Uterus (tissue), 2 donors: Measurements from ENCODE around the gene KIF1B.

Experiments
- POLR2A ChIP-seq, 2 donors: fragments of 450-650 bp; IDR thresholded peaks; one replicate each; pipeline ENCODE4 v1.6.1; 2016; ENCODE audit warnings: antibody characterized with exemption in 2 of 2, mild to moderate bottlenecking in 1 of 2, moderate library complexity in 1 of 2
- TF ChIP-seq, protein P1 (sequence below), 4 experiments: fragments of 200-600 bp in 2 of 4; fragments of 450-650 bp in 2 of 4; sonication (generic) in 2 of 4; IDR thresholded peaks; one replicate each; pipeline ENCODE4 v1.5.1; 2016 to 2019; ENCODE audit warnings: antibody characterized with exemption in 4 of 4, mild to moderate bottlenecking in 2 of 4, moderate library complexity in 1 of 4

- TF ChIP-seq, protein P1, sequence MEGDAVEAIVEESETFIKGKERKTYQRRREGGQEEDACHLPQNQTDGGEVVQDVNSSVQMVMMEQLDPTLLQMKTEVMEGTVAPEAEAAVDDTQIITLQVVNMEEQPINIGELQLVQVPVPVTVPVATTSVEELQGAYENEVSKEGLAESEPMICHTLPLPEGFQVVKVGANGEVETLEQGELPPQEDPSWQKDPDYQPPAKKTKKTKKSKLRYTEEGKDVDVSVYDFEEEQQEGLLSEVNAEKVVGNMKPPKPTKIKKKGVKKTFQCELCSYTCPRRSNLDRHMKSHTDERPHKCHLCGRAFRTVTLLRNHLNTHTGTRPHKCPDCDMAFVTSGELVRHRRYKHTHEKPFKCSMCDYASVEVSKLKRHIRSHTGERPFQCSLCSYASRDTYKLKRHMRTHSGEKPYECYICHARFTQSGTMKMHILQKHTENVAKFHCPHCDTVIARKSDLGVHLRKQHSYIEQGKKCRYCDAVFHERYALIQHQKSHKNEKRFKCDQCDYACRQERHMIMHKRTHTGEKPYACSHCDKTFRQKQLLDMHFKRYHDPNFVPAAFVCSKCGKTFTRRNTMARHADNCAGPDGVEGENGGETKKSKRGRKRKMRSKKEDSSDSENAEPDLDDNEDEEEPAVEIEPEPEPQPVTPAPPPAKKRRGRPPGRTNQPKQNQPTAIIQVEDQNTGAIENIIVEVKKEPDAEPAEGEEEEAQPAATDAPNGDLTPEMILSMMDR (IDR thresholded peaks at IDR 0.05) = no peak
- TF ChIP-seq POLR2A (IDR thresholded peaks at IDR 0.05) = no peak
These were observed 192.4 kb downstream of the KIF1B start for GRCh38 chr1:10402729-10403274.
